ENCODE data around the gene KLF2.

DNA sequence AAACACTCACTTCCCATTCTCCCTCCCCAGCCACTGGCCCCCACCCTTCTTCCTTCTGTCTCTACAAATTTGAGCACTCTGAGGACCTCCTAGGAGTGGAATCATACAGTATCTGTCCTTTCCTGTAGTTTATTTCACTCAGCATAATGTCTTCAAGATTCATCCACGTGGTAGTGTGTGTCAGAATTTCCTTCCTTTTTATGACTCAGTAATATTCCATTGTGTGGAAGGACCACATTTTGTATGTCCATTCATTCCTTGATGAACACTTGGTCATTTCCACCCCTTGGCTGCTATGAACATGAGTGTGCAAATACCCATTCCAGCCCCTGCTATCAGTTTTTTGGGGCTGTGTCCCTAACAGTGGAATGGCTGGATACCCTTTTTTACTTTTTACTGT, 9.8 kb downstream of the KLF2 start:
- TF ChIP-seq, protein P1, sequence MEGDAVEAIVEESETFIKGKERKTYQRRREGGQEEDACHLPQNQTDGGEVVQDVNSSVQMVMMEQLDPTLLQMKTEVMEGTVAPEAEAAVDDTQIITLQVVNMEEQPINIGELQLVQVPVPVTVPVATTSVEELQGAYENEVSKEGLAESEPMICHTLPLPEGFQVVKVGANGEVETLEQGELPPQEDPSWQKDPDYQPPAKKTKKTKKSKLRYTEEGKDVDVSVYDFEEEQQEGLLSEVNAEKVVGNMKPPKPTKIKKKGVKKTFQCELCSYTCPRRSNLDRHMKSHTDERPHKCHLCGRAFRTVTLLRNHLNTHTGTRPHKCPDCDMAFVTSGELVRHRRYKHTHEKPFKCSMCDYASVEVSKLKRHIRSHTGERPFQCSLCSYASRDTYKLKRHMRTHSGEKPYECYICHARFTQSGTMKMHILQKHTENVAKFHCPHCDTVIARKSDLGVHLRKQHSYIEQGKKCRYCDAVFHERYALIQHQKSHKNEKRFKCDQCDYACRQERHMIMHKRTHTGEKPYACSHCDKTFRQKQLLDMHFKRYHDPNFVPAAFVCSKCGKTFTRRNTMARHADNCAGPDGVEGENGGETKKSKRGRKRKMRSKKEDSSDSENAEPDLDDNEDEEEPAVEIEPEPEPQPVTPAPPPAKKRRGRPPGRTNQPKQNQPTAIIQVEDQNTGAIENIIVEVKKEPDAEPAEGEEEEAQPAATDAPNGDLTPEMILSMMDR (IDR thresholded peaks at IDR 0.05), result no peak
- no peak for TF ChIP-seq EZH2 (IDR thresholded peaks at IDR 0.05; ENCODE audit: borderline replicate concordance, insufficient read depth, low read depth, low read length, poor library complexity, severe bottlenecking)

Data from B cell (primary cell).